Adrenal gland (tissue), 12 donors: ENCODE results near the gene MAT2B. TPM values are rescaled to one million over a fixed set of nuclear protein-coding genes. Genes with fewer than 3 reads are reported as not detected.

Source experiments
- DNase-seq, 7 donors: peaks; one replicate each; pipeline ENCODE4 v3.0.0-alpha.2; 2019 to 2020
- H3K27ac ChIP-seq, 5 donors: fragments of 200-600 bp; sonication (generic) in 4 of 5; 1 replicate in 3 of 5; 2 replicates in 2 of 5; pipeline versions ENCODE4 v1.5.1 to v1.8.0; 2016 to 2020; ENCODE audit warnings: mild to moderate bottlenecking in 1 of 5
- H3K27me3 ChIP-seq: fragments of 200-600 bp; 2 replicates; pipeline ENCODE4 v1.8.0; 2021
- H3K36me3 ChIP-seq, 2 donors: fragments of 200-600 bp; replicated peaks in 1 of 2; 1 replicate in 1 of 2; 2 replicates in 1 of 2; pipeline versions ENCODE4 v1.5.1 to v1.8.0; 2018 to 2022
- H3K4me1 ChIP-seq, 2 donors: fragments of 200-600 bp; replicated peaks in 1 of 2; 1 replicate in 1 of 2; 2 replicates in 1 of 2; pipeline versions ENCODE4 v1.5.1 to v1.8.0; 2018 to 2021
- H3K4me3 ChIP-seq, 4 donors: fragments of 200-600 bp; sonication (generic) in 3 of 4; one replicate each; pipeline ENCODE4 v1.5.1; 2016 to 2018
- H3K9me3 ChIP-seq, 3 donors: fragments of 200-600 bp; sonication (generic) in 1 of 3; replicated peaks in 1 of 3; 1 replicate in 2 of 3; 2 replicates in 1 of 3; pipeline versions ENCODE4 v1.5.1 to v1.8.0; 2016 to 2021
- CTCF ChIP-seq, 6 experiments: fragments of 450-650 bp in 4 of 6; fragments of 200-600 bp in 2 of 6; sonication (generic) in 1 of 6; IDR thresholded peaks; 1 replicate in 5 of 6; 2 replicates in 1 of 6; pipeline versions ENCODE4 v1.5.1 to v1.8.0; 2016 to 2021; ENCODE audit warnings: antibody characterized with exemption in 6 of 6, mild to moderate bottlenecking in 2 of 6, moderate library complexity in 1 of 6
- POLR2A ChIP-seq, 2 donors: fragments of 450-650 bp; IDR thresholded peaks; one replicate each; pipeline ENCODE4 v1.6.1; 2017; ENCODE audit warnings: antibody characterized with exemption in 2 of 2, mild to moderate bottlenecking in 2 of 2, moderate library complexity in 1 of 2
- WGBS, 4 donors: extraction: QIAGEN DNeasy Blood & Tissue Kit in 2 of 4; methylation state at CpG; one replicate each; pipeline versions ENCODE4 v1.1.5 to v1.1.7; 2013 to 2017; 5-methylcytosine and 5-hydroxymethylcytosine counted together
- intact Hi-C, 2 donors: fragments of 100-400 bp; cut with DNase I; formaldehyde crosslinking; loops; one replicate each; pipeline versions ENCODE4 v1.14.1 to v1.15.0; 2022 to 2023
- polyA plus RNA-seq, 3 donors: library from polyadenylated mRNA; stranded (reverse); fragments of 200-250 nt in 2 of 3; fragments of 350-450 nt in 1 of 3; fragmentation: Illumina TruSeq in 1 of 3; extraction: RNeasy Lipid Tissue Mini Kit (QIAGEN cat#74804) in 1 of 3; gene quantifications; one replicate each; pipeline ENCODE4 v1.2.3, GENCODE V29; 2013 to 2014
- total RNA-seq, 9 donors: library from RNA; depleted of rRNA in 4 of 9; stranded (reverse); fragments of >200 nt in 4 of 9; fragments of 120-200 nt in 1 of 9; fragmentation: NEBNext Ultra II Directional in 1 of 9; extraction: Animal tissue kit (Norgen Biotek cat#: 25700) in 1 of 9; gene quantifications; one replicate each; pipeline versions ENCODE4 v1.1.0 to v1.2.4, GENCODE V29; 2013 to 2023
- donor health status: healthy with polysubstance abuse.
- donor health status: Bipolar disorder and iron deficiency.
- donor health status: DM: yes; HTN: yes; CAD: no.
- donor health status: DM: no; HTN: no; CAD: no.
- donor health status: DM: no; HTN: no; CAD: no.
- donor health status: DM: yes; HTN: yes; CAD: no.

MAT2B gene
- total and polyA plus RNA-seq, 12 donors: 20.9 to 83.7 (median 57.5) TPM

DNA sequence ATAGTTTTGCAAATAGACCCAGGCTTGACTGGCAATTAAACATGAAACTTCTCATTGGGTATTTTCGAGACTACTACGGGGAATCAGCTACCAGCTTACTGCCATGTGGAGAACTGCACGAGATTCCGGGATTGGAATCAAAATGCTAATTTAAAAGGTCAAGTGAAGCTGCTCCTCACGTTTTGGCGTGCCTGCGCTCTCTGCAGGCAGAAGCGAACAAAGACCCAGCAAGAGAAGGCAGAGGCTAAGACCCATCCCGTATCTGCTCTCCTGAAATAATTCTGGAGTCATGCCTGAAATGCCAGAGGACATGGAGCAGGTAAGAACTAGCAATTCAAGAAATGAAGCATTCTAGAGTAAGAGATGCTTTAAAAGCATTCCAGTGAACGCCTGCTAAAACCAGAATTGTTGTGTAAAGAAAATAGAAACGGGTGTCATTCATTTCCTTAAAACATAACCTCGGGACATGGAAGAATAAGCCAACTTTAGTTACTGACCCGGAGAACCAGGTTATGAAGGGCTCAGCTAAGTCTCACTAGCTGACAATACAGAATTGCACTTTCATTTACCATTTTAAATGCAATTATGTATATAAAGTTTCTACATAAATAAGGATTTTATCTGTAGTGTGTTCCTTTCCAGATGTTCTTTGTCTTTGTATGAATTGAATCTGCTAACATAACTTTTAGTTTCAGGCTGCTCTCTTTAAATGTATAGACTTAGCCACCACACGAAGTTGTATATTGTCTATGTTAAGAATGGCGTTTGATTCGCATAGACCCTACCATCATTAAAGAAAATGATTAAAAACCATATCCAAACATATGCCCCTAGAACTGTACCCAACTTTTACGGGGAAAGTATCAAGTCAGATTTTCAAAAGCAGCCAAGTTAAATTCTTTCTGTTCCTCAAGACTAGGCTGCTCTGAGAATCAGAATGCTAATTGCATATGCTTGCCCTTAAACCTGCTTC lies 2.0 kb upstream of the MAT2B start:
- H3K27me3 ChIP-seq: no peaks in the 10 kb centered on the region
- peak; percentile 57 to 86 (median 78) for DNase-seq
- H3K9me3 ChIP-seq: no peaks in the 10 kb centered on the region
- H3K4me1 ChIP-seq: peaks cover 14 to 41% of the 10 kb centered on the region in 2 donors
- WGBS, 4 donors: 2 to 4% (median 2%) methylated on average over 17 of the region's 17 CpGs
- H3K27ac ChIP-seq: peak overlapping the region; percentile 64 to 100 (median 98)
- TF ChIP-seq CTCF (IDR thresholded peaks at IDR 0.05) (peak in 4 of 6 experiments; percentile 5 to 33 (median 10)), POLR2A (IDR thresholded peaks at IDR 0.05) (peak; percentile 49 to 91)
- peak overlapping the region in 2 of 4 donors; percentile 30 to 93 for H3K4me3 ChIP-seq
- no peaks in the 10 kb centered on the region for H3K36me3 ChIP-seq
- intact Hi-C loops: no loop called here

DNA sequence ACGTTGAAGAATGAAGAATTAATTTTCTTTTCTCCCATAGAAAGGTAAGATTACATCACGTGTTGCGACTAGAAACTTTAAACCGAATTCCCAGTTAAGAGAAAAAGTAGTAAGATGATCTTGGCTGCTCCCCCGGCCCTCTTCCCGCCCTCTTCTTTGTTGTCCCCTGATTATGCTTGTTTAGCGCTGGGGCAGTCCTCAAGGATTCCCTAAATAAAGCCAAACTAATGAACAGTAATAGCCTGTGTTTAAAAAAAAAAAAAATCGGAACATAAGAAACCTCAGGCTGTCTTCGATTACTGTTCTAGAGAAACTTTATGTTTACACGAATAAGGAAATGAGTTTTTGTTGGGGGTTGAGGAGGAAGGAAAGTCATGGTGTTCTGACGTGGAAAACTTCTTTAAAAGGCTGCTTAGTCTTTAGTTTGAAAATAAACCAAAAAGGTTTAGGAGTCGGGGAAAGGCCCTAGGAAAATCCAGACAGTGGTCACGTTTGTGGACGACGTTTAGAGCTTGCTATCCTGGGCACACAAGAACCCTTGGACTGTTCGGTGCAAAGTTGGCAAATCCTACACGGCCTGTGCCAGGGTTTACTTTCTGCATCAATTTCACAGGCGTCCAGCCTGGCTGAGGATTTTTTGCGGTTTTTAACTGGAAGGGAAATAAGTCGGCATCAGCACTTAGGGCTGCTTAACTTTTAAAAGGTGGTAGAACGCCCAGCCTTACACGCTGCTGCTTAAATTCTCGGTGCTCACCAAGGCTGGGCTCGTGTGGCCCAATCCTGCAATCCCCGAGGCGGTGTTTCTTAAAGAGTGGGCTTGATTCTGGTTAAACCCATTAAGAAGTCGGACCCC lies 1.1 kb upstream of the MAT2B start:
- no peak for TF ChIP-seq CTCF (IDR thresholded peaks at IDR 0.05)
- peak in 1 of 2 donors; percentile 49 for TF ChIP-seq POLR2A (IDR thresholded peaks at IDR 0.05)
- no peaks in the 10 kb centered on the region for H3K9me3 ChIP-seq
- H3K4me3 ChIP-seq: peak overlapping the region in 2 of 4 donors; percentile 93 to 95
- peak overlapping the region; percentile 64 to 100 (median 98) for H3K27ac ChIP-seq
- WGBS, 4 donors: 1 to 2% (median 2%) methylated on average over 27 of the region's 27 CpGs
- H3K27me3 ChIP-seq: no peaks in the 10 kb centered on the region
- H3K4me1 ChIP-seq: peaks cover 23 to 50% of the 10 kb centered on the region in 2 donors
- intact Hi-C loops: no loop called here
- no peaks in the 10 kb centered on the region for H3K36me3 ChIP-seq
- DNase-seq: peak; percentile 39 to 76 (median 53)

DNA sequence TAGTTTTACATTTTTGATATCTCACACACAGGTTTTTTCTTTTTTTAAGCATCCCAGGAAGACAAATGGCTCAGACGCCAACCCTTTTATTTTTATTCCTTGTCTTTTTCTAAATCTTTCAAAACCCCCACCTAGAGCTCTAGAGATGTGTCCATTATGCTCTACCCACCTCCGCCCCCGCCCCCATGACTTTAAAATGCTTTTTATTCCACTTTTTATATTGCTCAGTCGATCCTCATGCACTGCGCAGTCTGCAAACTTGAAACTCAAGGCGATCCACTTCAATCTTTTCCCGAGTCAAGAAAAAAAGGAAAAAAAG lies 411 bp upstream of the MAT2B start:
- no peak for TF ChIP-seq CTCF (IDR thresholded peaks at IDR 0.05)
- no peak for TF ChIP-seq POLR2A (IDR thresholded peaks at IDR 0.05)
- Histone ChIP-seq H3K9me3 (no peaks in the 10 kb centered on the region), H3K4me3 (peak overlapping the region in 3 of 4 donors; percentile 82 to 95 (median 93)), H3K4me1 (peaks cover 24 to 58% of the 10 kb centered on the region in 2 donors), H3K36me3 (no peaks in the 10 kb centered on the region), H3K27ac (peak overlapping the region; percentile 64 to 100 (median 98)), H3K27me3 (no peaks in the 10 kb centered on the region)
- whole genome bisulfite sequencing, 4 donors: 1 to 2% (median 2%) methylated on average over 7 of the region's 7 CpGs
- no peak for DNase-seq
- intact Hi-C loops: loop anchor here in 1 of 2 donors (5.0 kb wide), 1 partner anchor 43 kb away; the partner anchor contains the start of genes HMMR and NUDCD2

DNA sequence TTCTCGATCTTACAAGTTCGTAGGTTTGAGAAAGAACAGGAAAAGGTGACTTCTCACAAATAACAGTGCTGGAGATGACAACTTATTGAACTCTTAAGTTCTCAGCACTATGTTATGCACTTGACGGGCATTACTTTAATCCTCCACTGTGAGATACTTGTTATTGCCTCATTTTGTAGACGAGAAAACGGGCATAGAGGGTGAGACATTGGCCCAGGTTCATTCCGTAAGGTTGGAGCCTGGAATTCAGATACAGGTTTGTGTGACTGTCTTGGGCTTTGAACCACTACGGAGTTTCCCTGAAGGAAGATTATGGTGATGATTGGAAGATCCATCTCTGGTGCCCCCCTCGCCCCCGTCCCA lies 657 bp downstream of the MAT2B start:
- intact Hi-C loops: loop anchor here in 1 of 2 donors (5.0 kb wide), 1 partner anchor 44 kb away; the partner anchor contains the start of genes HMMR and NUDCD2
- no peaks in the 10 kb centered on the region for H3K9me3 ChIP-seq
- no peaks in the 10 kb centered on the region for H3K27me3 ChIP-seq
- peaks cover 24 to 64% of the 10 kb centered on the region in 2 donors for H3K4me1 ChIP-seq
- H3K4me3 ChIP-seq: peak overlapping the region; percentile 50 to 95 (median 88)
- DNase-seq: no peak
- 0 to 1% (median 1%) methylated on average over 6 to 9 of the region's 9 CpGs for WGBS, 4 donors
- no peak for TF ChIP-seq POLR2A (IDR thresholded peaks at IDR 0.05)
- TF ChIP-seq CTCF (IDR thresholded peaks at IDR 0.05): no peak
- no peaks in the 10 kb centered on the region for H3K36me3 ChIP-seq
- H3K27ac ChIP-seq: peak overlapping the region; percentile 64 to 100 (median 98)
